ENCODE data around the gene RAB5A.

DNA sequence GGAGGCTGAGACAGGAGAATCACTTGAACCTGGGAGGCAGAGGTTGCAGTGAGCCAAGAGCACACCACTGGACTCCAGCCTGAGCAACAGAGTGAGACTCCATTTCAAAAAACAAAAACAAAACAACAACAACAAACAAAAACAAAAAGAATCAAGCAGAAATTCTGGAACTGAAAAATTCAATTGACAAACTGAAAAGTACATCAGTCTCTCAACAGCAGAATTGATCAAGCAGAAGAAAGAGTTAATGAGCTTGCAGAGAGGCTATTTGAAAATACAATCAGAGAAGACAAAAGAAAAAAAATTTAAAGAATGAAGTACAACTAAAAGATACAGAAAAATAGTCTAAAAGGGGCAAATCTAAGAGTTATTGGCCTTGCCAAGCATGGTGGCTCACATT lies 35.4 kb upstream of the RAB5A start:
- TF ChIP-seq, protein P1, sequence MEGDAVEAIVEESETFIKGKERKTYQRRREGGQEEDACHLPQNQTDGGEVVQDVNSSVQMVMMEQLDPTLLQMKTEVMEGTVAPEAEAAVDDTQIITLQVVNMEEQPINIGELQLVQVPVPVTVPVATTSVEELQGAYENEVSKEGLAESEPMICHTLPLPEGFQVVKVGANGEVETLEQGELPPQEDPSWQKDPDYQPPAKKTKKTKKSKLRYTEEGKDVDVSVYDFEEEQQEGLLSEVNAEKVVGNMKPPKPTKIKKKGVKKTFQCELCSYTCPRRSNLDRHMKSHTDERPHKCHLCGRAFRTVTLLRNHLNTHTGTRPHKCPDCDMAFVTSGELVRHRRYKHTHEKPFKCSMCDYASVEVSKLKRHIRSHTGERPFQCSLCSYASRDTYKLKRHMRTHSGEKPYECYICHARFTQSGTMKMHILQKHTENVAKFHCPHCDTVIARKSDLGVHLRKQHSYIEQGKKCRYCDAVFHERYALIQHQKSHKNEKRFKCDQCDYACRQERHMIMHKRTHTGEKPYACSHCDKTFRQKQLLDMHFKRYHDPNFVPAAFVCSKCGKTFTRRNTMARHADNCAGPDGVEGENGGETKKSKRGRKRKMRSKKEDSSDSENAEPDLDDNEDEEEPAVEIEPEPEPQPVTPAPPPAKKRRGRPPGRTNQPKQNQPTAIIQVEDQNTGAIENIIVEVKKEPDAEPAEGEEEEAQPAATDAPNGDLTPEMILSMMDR (IDR thresholded peaks at IDR 0.05) = no peak
- TF ChIP-seq, protein P2, sequence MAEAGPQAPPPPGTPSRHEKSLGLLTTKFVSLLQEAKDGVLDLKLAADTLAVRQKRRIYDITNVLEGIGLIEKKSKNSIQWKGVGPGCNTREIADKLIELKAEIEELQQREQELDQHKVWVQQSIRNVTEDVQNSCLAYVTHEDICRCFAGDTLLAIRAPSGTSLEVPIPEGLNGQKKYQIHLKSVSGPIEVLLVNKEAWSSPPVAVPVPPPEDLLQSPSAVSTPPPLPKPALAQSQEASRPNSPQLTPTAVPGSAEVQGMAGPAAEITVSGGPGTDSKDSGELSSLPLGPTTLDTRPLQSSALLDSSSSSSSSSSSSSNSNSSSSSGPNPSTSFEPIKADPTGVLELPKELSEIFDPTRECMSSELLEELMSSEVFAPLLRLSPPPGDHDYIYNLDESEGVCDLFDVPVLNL (CRISPR knock-in tag; IDR thresholded peaks at IDR 0.05; ENCODE audit: borderline replicate concordance, low read depth) = no peak
